GM18526 (cell line): ENCODE measurements around the gene SFTPB.

Experiments used
- POLR2A ChIP-seq: IDR thresholded peaks from 3 replicates; pipeline ENCODE4 v1.6.1; 2011; ENCODE audit not compliant: insufficient read length; ENCODE audit errors: extremely low read depth

The SFTPB gene

GRCh38 chr2:85668009-85668856 lies at the start of gene SFTPB:
Gene SFTPB (minus strand): TSS chr2:85668199. CDS start chr2:85668183, 16 bp downstream.
- no peak for TF ChIP-seq POLR2A

GRCh38 chr2:85717308-85718008 lies 49.5 kb upstream of the SFTPB start:
- TF ChIP-seq POLR2A = no peak

GRCh38 chr2:85716346-85716914 lies 48.4 kb upstream of the SFTPB start:
- no peak for TF ChIP-seq POLR2A

GRCh38 chr2:85714841-85715240 lies 46.8 kb upstream of the SFTPB start:
- TF ChIP-seq POLR2A = no peak

- no peak for TF ChIP-seq POLR2A
Observed at GRCh38 chr2:85713836-85714235, 45.8 kb upstream of the SFTPB start.

GRCh38 chr2:85712849-85713612 lies 45.0 kb upstream of the SFTPB start:
- TF ChIP-seq POLR2A = no peak

- no peak for TF ChIP-seq POLR2A
Observed at GRCh38 chr2:85712336-85712735, 44.3 kb upstream of the SFTPB start.

- no peak for TF ChIP-seq POLR2A
Observed at GRCh38 chr2:85711578-85712060, 43.6 kb upstream of the SFTPB start.

- no peak for TF ChIP-seq POLR2A
Observed at GRCh38 chr2:85710687-85711577, 42.9 kb upstream of the SFTPB start.

- TF ChIP-seq POLR2A = no peak
Observed at GRCh38 chr2:85709401-85709811, 41.4 kb upstream of the SFTPB start.

- no peak for TF ChIP-seq POLR2A
Observed at GRCh38 chr2:85708641-85709040, 40.6 kb upstream of the SFTPB start.

GRCh38 chr2:85707304-85707703 lies 39.3 kb upstream of the SFTPB start:
- TF ChIP-seq POLR2A = no peak

- no peak for TF ChIP-seq POLR2A
Observed at GRCh38 chr2:85706599-85707296, 38.7 kb upstream of the SFTPB start.

GRCh38 chr2:85706063-85706462 lies 38.1 kb upstream of the SFTPB start:
- no peak for TF ChIP-seq POLR2A
